Measurements from ENCODE around the gene PGAP2. TPM values are rescaled to one million over a fixed set of nuclear protein-coding genes. Genes with fewer than 3 reads are reported as not detected.
A peak's percentile ranks its signal among the peaks of the same experiment; 100 is the strongest.
"Not testable (repeated sequence)": the region's sequence is repeated elsewhere in the genome, so short reads cannot be mapped to it uniquely, and the experiment has no call there.

The PGAP2 gene
- total RNA-seq, 2 donors from 2014 or later, result 10.8 to 14.9 TPM

GRCh38 chr11:3855808-3856491 lies 47.6 kb downstream of the PGAP2 start:
- H3K27me3 ChIP-seq, result no peaks in the 10 kb centered on the region
- peak overlapping the region; percentile 97 for H3K27ac ChIP-seq
- H3K4me3 ChIP-seq, result peak overlapping the region; percentile 86 to 92
- DNase-seq (ENCODE audit: low spot score), result peak; percentile 67
- H3K9me3 ChIP-seq, result no peaks in the 10 kb centered on the region
- H3K4me1 ChIP-seq, result peaks cover 0 to 55% of the 10 kb centered on the region in 2 donors
- no peaks in the 10 kb centered on the region for H3K36me3 ChIP-seq
- no peak for TF ChIP-seq CTCF (IDR thresholded peaks at IDR 0.05)

GRCh38 chr11:3856856-3857553 lies 48.6 kb downstream of the PGAP2 start:
- Histone ChIP-seq H3K36me3 (no peaks in the 10 kb centered on the region), H3K4me3 (peak overlapping the region; percentile 86 to 92), H3K27ac (no peak overlapping the region), H3K27me3 (no peaks in the 10 kb centered on the region), H3K9me3 (no peaks in the 10 kb centered on the region), H3K4me1 (peaks cover 0 to 55% of the 10 kb centered on the region in 2 donors)
- no peak for TF ChIP-seq CTCF (IDR thresholded peaks at IDR 0.05)
- DNase-seq (ENCODE audit: low spot score), result no peak

- no peak overlapping the region for H3K27ac ChIP-seq
- H3K4me1 ChIP-seq, result peaks cover 0 to 55% of the 10 kb centered on the region in 2 donors
- H3K36me3 ChIP-seq, result no peaks in the 10 kb centered on the region
- no peak for TF ChIP-seq CTCF (IDR thresholded peaks at IDR 0.05)
- H3K4me3 ChIP-seq, result no peak overlapping the region
- no peak for DNase-seq (ENCODE audit: low spot score)
- no peaks in the 10 kb centered on the region for H3K27me3 ChIP-seq
- H3K9me3 ChIP-seq, result no peaks in the 10 kb centered on the region
Measured at GRCh38 chr11:3857628-3858027, 49.3 kb downstream of the PGAP2 start.

GRCh38 chr11:3859373-3859881 lies 51.1 kb downstream of the PGAP2 start:
- Histone ChIP-seq H3K4me1 (peaks cover 0 to 51% of the 10 kb centered on the region in 2 donors), H3K36me3 (no peaks in the 10 kb centered on the region), H3K27ac (peak overlapping the region in 1 of 2 donors; percentile 6), H3K9me3 (no peaks in the 10 kb centered on the region), H3K4me3 (no peak overlapping the region), H3K27me3 (no peaks in the 10 kb centered on the region)
- no peak for TF ChIP-seq CTCF (IDR thresholded peaks at IDR 0.05)
- no peak for DNase-seq (ENCODE audit: low spot score)

- no peak overlapping the region for H3K4me3 ChIP-seq
- no peaks in the 10 kb centered on the region for H3K27me3 ChIP-seq
- no peaks in the 10 kb centered on the region for H3K36me3 ChIP-seq
- H3K9me3 ChIP-seq, result no peaks in the 10 kb centered on the region
- no peak for DNase-seq (ENCODE audit: low spot score)
- no peak overlapping the region for H3K27ac ChIP-seq
- H3K4me1 ChIP-seq, result peaks cover 0 to 57% of the 10 kb centered on the region in 2 donors
- TF ChIP-seq CTCF (IDR thresholded peaks at IDR 0.05), result no peak
Measured at GRCh38 chr11:3860375-3860774, 52.0 kb downstream of the PGAP2 start.

GRCh38 chr11:3860898-3861393 lies 52.6 kb downstream of the PGAP2 start:
- H3K4me3 ChIP-seq; DNase-seq (ENCODE audit: low spot score); H3K9me3 ChIP-seq; H3K27ac ChIP-seq; H3K36me3 ChIP-seq; H3K27me3 ChIP-seq: not testable (repeated sequence)
- H3K4me1 ChIP-seq, result peaks cover 0 to 63% of the 10 kb centered on the region in 2 donors
